ENCODE measurements around the gene RBM10. TPM values are rescaled to one million over a fixed set of nuclear protein-coding genes. Genes with fewer than 3 reads are reported as not detected.

The RBM10 gene
- total RNA-seq, 1 experiment from 2014 or later: 55.8 TPM

DNA sequence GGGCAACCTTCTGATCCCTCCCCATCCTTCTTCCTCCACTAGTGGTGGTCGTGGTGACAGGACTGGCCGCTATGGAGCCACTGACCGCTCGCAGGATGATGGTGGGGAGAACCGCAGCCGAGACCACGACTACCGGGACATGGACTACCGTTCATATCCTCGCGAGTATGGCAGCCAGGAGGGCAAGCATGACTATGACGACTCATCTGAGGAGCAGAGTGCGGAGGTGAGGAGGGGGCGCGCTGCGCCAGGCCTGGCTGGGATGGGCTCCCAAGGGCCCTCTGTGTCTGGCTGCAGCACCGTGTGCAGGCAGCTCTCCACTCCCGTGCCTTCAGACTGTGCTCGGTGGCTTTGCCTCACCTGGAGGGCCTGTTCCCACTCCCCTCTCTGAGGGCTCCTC lies 24.3 kb downstream of the RBM10 start:
- H3K9me3 Mint-ChIP-seq: peaks cover 68 to 77% of the 10 kb centered on the region in 2 experiments
- Histone ChIP-seq H3K9me3 (ENCODE audit: control insufficient read depth, low read depth, low read length) (no peaks in the 10 kb centered on the region), H3K23ac (ENCODE audit: insufficient read length, low read depth, low read length) (no peak overlapping the region), H2BK20ac (ENCODE audit: low read depth, low read length, poor library complexity, severe bottlenecking) (no peak overlapping the region), H2BK12ac (ENCODE audit: insufficient read length, low read depth, low read length) (no peak overlapping the region), H2AFZ (ENCODE audit: low read length) (no peak overlapping the region), H4K91ac (ENCODE audit: insufficient read length, low read depth, low read length) (no peak overlapping the region), H4K5ac (ENCODE audit: insufficient read length, low read depth, low read length) (no peak overlapping the region), H3K79me2 (ENCODE audit: insufficient read depth, low read length) (no peaks in the 10 kb centered on the region), H3K4me2 (ENCODE audit: insufficient read depth, insufficient read length, low read length) (no peak overlapping the region), H2AK5ac (ENCODE audit: insufficient read length, low read length) (no peak overlapping the region), H4K8ac (replicated peaks; ENCODE audit: insufficient read length, low read depth, low read length) (no peak overlapping the region), H3K56ac (ENCODE audit: insufficient read length, low read depth, low read length) (no peak overlapping the region), H3K4ac (ENCODE audit: low read depth, low read length) (no peak overlapping the region), H3K27ac (ENCODE audit: insufficient read length, low read depth, low read length) (no peak overlapping the region), H3K18ac (ENCODE audit: insufficient read length, low read depth, low read length) (no peak overlapping the region), H2BK5ac (ENCODE audit: insufficient read length, low read length) (no peak overlapping the region), H3K4me1 (ENCODE audit: insufficient read depth, low read length) (no peaks in the 10 kb centered on the region), H4K20me1 (ENCODE audit: control insufficient read depth, insufficient read depth, insufficient read length) (no peaks in the 10 kb centered on the region), H2BK15ac (ENCODE audit: low read depth, low read length) (no peak overlapping the region), H3K9ac (ENCODE audit: extremely low read depth, insufficient read length, low read length) (no peak overlapping the region), H3K79me1 (ENCODE audit: insufficient read depth, low read depth, low read length, poor library complexity, severe bottlenecking) (no peaks in the 10 kb centered on the region), H3T11ph (ENCODE audit: low read length) (no peak overlapping the region), H3K14ac (ENCODE audit: insufficient read depth, low read length) (no peak overlapping the region), H2BK120ac (ENCODE audit: low read depth, low read length, poor library complexity, severe bottlenecking) (no peak overlapping the region), H3K23me2 (ENCODE audit: insufficient read length, low read depth, low read length, poor library complexity, severe bottlenecking) (no peaks in the 10 kb centered on the region), H3K27me3 (ENCODE audit: insufficient read depth, low read length) (no peaks in the 10 kb centered on the region)
- H3K4me3 Mint-ChIP-seq: no peak overlapping the region
- H3K4me1 Mint-ChIP-seq: no peaks in the 10 kb centered on the region
- no peak overlapping the region for H3K27ac Mint-ChIP-seq
- no peaks in the 10 kb centered on the region; the same call in 1 of the 2 replicates for H3K27me3 Mint-ChIP-seq (ENCODE audit: low read depth)
- H3K36me3 Mint-ChIP-seq (ENCODE audit: insufficient read depth in 1 of 3, low read depth in 3 of 3): peaks cover 32 to 60% (median 49%) of the 10 kb centered on the region in 3 experiments
- no CpG with 5 or more reads among the region's 19 CpGs for WGBS (ENCODE audit: extremely low coverage, insufficient read length, low lambda C conversion rate)
- TF ChIP-seq, protein P1, sequence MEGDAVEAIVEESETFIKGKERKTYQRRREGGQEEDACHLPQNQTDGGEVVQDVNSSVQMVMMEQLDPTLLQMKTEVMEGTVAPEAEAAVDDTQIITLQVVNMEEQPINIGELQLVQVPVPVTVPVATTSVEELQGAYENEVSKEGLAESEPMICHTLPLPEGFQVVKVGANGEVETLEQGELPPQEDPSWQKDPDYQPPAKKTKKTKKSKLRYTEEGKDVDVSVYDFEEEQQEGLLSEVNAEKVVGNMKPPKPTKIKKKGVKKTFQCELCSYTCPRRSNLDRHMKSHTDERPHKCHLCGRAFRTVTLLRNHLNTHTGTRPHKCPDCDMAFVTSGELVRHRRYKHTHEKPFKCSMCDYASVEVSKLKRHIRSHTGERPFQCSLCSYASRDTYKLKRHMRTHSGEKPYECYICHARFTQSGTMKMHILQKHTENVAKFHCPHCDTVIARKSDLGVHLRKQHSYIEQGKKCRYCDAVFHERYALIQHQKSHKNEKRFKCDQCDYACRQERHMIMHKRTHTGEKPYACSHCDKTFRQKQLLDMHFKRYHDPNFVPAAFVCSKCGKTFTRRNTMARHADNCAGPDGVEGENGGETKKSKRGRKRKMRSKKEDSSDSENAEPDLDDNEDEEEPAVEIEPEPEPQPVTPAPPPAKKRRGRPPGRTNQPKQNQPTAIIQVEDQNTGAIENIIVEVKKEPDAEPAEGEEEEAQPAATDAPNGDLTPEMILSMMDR (conservative IDR thresholded peaks at IDR 0.05): no peak
- DNase-seq: peak; percentile 17
